ENCODE data around the gene FFAR3. TPM values are rescaled to one million over a fixed set of nuclear protein-coding genes. Genes with fewer than 3 reads are reported as not detected.
A peak's percentile ranks its signal among the peaks of the same experiment; 100 is the strongest.

Gene FFAR3
- total and polyA plus RNA-seq, 9 of the 15 experiments (the other 6 are each of a cell fraction or from before 2014, with no cell fraction given) = not detected

DNA sequence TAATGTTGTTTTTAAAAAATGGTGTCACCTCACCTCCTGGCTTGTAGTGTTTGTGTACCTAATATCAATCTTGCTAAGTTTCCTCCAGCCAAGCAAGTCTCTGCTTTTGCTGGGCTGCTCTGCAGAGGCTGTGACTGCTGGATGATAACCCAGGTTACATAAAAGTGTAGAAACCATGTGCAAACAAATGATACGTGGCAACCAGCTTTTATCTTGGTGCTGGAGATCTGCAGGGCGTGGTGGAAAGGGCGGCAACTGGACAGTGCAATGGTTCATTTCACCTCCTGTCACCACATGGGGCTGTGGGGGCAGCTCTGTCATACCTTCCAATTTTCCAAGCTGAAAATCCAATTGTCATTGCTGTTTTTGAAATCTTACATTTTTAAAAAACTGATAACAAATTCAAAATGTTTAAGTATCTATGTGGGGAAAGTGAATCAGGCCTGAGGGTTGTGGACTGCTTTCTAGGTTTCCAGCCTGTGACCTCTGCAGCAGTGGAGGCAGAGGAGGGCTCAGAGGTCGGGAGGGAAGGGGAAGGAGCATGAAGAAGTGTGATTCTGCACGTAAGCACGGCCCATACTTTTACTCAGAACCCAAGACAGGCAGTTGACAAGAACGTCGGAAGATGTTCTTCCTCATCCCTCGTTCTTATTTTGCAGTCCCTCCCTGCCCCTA is 22.3 kb downstream of the FFAR3 start (continued):
- TF ChIP-seq, protein P1, sequence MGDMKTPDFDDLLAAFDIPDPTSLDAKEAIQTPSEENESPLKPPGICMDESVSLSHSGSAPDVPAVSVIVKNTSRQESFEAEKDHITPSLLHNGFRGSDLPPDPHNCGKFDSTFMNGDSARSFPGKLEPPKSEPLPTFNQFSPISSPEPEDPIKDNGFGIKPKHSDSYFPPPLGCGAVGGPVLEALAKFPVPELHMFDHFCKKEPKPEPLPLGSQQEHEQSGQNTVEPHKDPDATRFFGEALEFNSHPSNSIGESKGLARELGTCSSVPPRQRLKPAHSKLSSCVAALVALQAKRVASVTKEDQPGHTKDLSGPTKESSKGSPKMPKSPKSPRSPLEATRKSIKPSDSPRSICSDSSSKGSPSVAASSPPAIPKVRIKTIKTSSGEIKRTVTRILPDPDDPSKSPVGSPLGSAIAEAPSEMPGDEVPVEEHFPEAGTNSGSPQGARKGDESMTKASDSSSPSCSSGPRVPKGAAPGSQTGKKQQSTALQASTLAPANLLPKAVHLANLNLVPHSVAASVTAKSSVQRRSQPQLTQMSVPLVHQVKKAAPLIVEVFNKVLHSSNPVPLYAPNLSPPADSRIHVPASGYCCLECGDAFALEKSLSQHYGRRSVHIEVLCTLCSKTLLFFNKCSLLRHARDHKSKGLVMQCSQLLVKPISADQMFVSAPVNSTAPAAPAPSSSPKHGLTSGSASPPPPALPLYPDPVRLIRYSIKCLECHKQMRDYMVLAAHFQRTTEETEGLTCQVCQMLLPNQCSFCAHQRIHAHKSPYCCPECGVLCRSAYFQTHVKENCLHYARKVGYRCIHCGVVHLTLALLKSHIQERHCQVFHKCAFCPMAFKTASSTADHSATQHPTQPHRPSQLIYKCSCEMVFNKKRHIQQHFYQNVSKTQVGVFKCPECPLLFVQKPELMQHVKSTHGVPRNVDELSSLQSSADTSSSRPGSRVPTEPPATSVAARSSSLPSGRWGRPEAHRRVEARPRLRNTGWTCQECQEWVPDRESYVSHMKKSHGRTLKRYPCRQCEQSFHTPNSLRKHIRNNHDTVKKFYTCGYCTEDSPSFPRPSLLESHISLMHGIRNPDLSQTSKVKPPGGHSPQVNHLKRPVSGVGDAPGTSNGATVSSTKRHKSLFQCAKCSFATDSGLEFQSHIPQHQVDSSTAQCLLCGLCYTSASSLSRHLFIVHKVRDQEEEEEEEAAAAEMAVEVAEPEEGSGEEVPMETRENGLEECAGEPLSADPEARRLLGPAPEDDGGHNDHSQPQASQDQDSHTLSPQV (IDR thresholded peaks at IDR 0.05) = peak; percentile 86
- TF ChIP-seq BCOR (IDR thresholded peaks at IDR 0.05) (peak; percentile 74), NCOA1 (IDR thresholded peaks at IDR 0.05; ENCODE audit: low read depth) (peak; percentile 85), ZNF668 (CRISPR knock-in tag; IDR thresholded peaks at IDR 0.05) (peak; percentile 45; the same call in 1 of the 2 replicates), ETV6 (IDR thresholded peaks at IDR 0.05; ENCODE audit: borderline replicate concordance in 1 of 2, low read depth in 2 of 2, low read length in 1 of 2) (0 out of 4 replicates have a peak, but pooled peaks of 1 of the 2 experiments have one; percentile 35), ETV6 (CRISPR knock-in tag; IDR thresholded peaks at IDR 0.05; ENCODE audit: borderline replicate concordance) (no peak), SUPT5H (IDR thresholded peaks at IDR 0.05) (no peak), HDAC2 (IDR thresholded peaks at IDR 0.05) (peak; percentile 94), ZNF766 (CRISPR knock-in tag; conservative IDR thresholded peaks at IDR 0.05) (peak; percentile 87), MTA2 (IDR thresholded peaks at IDR 0.05; ENCODE audit: low read depth) (peak; percentile 91), ZBTB7A (IDR thresholded peaks at IDR 0.05; ENCODE audit: borderline replicate concordance, control insufficient read depth, low read depth, low read length) (no peak), TCF3 (CRISPR knock-in tag; IDR thresholded peaks at IDR 0.05) (peak; percentile 95), CBX3 (IDR thresholded peaks at IDR 0.05; ENCODE audit: borderline replicate concordance in 1 of 2, low read length in 2 of 2) (peak in 1 of 2 experiments; percentile 65; a peak in 1 of 3 replicates), FOXJ2 (tag; IDR thresholded peaks at IDR 0.05) (peak; percentile 90), AFF1 (IDR thresholded peaks at IDR 0.05; ENCODE audit: low read depth in 1 of 2, partially characterized antibody in 2 of 2) (peak in 1 of 2 experiments; percentile 34), NCOR1 (IDR thresholded peaks at IDR 0.05) (peak; percentile 95), CREB1 (IDR thresholded peaks at IDR 0.05) (peak; percentile 59), CREB1 (CRISPR knock-in tag; IDR thresholded peaks at IDR 0.05) (peak; percentile 72; the same call in 1 of the 2 replicates), ZNF24 (IDR thresholded peaks at IDR 0.05) (peak; percentile 93)
